ENCODE data around the gene FAM186B.

Gene FAM186B

DNA sequence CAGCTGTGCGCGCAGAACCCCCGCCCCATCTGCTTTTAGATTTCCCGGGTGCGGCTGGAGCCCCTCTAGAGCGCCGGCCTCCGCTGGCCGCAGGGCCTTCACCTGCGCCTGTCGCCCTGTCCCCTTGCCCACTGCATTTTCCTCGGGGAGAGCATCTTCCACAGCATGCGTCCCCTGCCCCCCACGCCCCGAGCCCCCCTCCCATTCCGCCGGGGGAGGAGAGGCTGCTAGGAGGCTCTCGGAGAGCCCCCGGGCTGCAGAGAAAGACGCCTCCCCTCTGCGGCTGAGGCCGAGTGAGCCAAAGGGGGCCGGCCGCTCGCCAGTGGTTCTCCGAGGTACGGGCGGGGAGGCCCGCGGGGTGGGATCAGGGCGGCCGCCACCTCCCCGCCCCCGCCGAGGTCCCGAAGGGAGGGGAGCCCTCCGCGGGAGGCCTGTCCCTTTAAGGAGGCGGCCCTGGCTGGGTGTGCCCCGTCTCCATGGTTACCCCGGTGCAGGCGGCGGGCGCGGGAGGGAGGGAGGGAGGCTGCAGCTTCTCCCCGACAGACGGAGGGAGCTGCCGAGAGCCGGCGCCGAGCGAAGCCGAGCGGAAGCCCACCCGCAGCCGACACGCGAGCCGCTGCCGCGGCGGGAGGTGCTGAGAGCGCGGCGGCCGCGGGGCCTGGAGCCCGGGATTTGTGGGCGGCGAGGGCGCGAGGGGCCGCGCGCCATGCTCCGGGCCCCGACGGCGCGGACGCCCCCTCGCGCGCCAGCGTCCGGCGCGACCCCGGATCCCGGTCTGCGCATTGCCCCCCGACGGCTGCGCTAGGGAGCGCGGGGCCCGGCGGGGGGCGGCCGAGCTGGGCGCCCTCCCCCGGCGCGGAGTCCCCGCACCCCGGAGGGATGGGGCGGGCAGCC, 66.7 kb downstream of the FAM186B start, which contains the start of gene KCNH3:
Gene KCNH3 (plus strand): TSS at position 521 of the 894 bp plus-strand sequence. CDS start 387 bp downstream, outside the sequence.
- H3K4me3 ChIP-seq (ENCODE audit: low read length) = peak within 1 kb of the TSS; percentile 63
- peaks cover 4% of the 10 kb centered on the region for H3K4me1 ChIP-seq (ENCODE audit: control insufficient read depth, insufficient read depth, low read length)
- H3K27ac ChIP-seq (ENCODE audit: low read depth, low read length) = no peak within 1 kb of the TSS
- no peak within 1 kb of the TSS for H3K9ac ChIP-seq (ENCODE audit: low read length)
- no peaks in the 10 kb centered on the region for H3K36me3 ChIP-seq (ENCODE audit: control insufficient read depth, insufficient read depth, low read length)
- H3K27me3 ChIP-seq (ENCODE audit: control insufficient read depth, insufficient read depth, low read length) = peaks cover 21% of the 10 kb centered on the region

DNA sequence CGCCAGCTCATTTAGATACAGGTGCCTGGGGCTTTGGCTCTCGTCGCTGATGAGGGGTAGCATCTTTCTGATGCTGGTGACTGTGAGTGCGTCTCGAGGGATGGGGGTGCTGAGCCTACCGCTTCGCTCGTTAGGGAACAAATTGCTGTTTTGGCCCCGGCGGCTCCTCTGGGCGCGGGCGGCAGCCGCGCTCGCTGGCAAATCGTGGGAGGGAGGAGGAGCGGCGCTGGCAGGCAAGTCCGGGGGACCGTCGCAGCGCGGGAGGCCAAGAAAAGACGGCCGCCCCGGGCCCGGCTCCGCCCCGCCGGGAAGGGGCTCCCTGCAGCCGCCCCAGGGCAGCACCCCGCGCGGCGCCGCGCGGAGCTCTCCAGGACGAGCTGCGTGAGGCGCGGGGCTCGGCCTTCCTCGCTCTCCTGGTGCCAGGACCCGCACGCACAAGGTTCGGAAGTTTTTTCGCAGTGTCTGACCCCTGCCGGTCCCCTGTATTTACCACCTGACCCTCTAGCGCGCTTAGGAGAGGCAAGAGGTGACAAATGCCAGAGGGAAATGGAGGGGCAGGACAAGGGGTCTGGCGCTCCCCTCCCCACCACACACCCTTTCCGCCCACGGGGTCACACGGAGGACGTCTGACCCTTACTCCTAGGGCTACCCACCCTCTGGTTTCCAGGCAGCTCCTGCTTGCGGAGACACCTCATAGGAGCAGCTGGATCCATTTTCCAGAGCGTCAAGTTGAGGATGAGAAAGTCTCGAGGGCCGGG, 67.5 kb downstream of the FAM186B start:
- Histone ChIP-seq H3K27ac (ENCODE audit: low read depth, low read length) (no peak overlapping the region), H3K27me3 (ENCODE audit: control insufficient read depth, insufficient read depth, low read length) (peaks cover 21% of the 10 kb centered on the region)

More for the DNA sequence above, 67.5 kb downstream of the FAM186B start:
- Histone ChIP-seq H3K4me1 (ENCODE audit: control insufficient read depth, insufficient read depth, low read length) (peaks cover 4% of the 10 kb centered on the region), H3K36me3 (ENCODE audit: control insufficient read depth, insufficient read depth, low read length) (no peaks in the 10 kb centered on the region), H3K9ac (ENCODE audit: low read length) (no peak overlapping the region), H3K4me3 (ENCODE audit: low read length) (peak overlapping the region; percentile 63)

Data from rectal smooth muscle tissue (tissue), 1 donor.